GM21528 (cell line): Measurements from ENCODE around the gene CAPN11.

Experiments
- ATAC-seq: cut with Tn5 transposase; IDR thresholded peaks from one replicate; pipeline ENCODE4 v1.9.1; 2021; ENCODE audit warnings: mild to moderate bottlenecking, moderate library complexity; ENCODE audit not compliant: unreplicated experiment, low FRiP score

The CAPN11 gene

DNA sequence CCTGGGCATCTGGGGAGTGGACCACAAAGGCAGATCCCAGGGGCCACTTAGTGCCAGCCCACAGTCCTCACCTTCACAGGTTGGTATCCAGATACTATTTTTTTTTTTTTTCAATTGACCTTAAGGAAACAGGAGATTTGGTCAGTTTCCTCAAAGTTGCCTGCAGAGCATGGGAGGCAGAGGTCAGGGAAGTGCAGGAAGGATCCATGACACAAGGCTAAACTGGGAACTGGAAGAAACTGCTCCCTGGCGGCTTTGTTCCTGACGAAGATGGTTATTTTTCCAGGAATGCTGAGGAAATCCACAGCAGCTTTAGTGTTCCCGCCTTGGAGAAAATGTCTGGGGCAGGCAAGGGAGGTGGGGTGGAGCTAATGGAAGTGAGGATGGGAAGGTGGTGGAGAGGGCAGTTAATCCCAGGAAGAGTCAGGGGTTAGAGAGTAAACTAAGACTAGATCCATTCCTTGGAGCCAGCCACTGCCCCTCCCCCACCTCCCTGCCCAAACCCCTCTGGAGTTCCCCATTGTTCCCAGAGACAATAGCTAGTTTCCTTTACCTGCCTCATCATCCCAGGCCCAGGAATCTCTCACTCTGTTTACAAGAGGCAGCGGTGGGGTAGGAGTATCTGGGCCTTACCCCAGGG, 43.8 kb downstream of the CAPN11 start:
- no peak for ATAC-seq

DNA sequence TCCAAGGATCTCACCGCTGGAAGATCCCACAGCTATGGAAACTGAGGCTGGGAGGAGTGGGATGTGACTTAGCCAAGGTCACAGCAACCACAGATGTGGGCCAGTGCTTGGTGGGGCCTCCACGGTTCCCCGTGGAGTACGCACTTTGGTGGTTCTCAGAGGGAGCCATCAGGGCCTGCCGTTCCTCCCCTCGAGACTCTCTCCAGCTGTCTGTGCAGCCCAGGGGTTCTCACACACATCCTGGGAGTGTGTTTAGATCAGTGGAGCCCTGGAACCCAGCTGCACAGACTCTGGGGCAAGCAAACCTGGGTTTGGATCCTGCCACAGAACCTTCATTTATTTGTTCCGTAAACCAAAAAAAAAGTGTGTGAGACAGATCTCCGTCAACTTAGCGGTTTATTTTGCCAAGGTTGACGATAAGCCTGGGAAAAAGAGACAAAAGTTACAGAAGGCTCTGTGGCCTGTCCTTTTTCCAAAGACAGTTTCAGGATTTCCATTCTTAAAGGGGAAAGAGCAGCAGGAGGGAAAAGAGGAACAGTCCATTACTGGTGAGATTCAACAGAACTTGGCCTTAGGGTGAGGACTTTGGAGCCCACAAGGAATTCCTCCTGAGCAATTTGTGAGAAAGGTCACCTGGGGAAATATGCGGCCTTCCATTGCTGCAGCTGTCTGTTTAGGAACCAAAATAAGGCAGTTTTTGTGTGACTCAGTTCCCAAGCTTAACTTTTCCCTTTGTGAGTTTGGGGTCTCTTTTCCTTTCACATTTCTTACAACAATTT, 44.5 kb downstream of the CAPN11 start:
- ATAC-seq: no peak

- no peak for ATAC-seq
Observed at GRCh38 chr6:44203955-44204354, 45.3 kb downstream of the CAPN11 start.

DNA sequence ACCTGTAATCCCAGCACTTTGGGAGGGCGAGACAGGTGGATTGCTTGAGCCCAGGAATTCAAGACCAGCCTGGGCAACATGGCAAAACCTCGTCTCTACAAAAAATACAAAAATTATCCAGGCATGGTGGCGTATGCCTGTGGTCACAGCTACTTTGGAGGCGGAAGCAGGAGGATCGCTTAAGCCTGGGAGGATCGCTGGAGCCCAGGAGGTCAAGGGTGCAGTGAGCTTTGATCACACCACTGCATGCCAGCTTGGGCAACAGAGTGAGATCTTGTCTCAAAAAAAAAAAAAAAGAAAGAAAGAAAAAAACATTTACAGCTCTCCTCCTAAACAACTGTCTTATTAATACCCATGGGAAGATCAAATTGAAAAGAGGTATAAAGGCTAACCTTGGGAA, 49.3 kb downstream of the CAPN11 start:
- ATAC-seq: no peak

GRCh38 chr6:44211284-44211683, 52.7 kb downstream of the CAPN11 start:
- no peak for ATAC-seq

- no peak for ATAC-seq
Observed at GRCh38 chr6:44214307-44214706, 55.7 kb downstream of the CAPN11 start.

DNA sequence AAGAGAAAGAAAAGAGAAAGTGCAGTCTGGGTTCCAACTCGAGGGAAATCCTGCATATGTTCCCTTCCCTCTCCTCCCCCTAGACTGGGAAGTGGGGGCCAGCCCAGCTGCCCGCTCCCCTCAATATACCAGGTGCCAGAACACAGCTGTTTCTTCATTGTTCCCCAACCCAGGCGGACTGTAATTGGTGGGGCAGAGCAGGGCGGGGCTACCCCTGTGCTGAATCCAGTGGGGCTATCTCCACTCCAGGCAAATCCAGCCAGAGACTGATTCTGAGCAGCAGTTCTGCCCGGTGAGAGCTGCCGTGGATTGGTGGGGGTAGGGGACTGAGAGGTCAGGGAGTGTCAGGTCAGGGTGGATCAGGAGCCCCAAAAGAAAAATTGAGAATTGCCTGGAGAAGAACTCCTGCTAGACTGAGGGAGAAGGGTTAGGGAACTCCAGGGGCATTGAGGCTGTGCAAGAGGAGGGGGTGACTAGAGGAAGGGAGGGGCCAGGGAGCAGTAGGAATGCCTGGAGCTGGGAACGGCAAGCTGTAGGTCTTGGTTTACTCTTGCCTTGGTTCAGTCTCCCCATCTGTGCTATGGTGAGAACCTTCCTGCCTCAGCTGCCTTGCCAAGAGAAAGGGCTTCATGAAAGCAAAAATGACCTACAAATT, 58.2 kb downstream of the CAPN11 start, which contains the start of gene MYMX:
Gene MYMX (plus strand): TSS at position 250 of the 655 bp plus-strand sequence. CDS start 546 bp downstream, outside the sequence.
- no peak for ATAC-seq

GRCh38 chr6:44217332-44218143, 58.9 kb downstream of the CAPN11 start:
- ATAC-seq: no peak

- peak; percentile 42 for ATAC-seq
Observed at GRCh38 chr6:44219053-44219814, 60.6 kb downstream of the CAPN11 start.

DNA sequence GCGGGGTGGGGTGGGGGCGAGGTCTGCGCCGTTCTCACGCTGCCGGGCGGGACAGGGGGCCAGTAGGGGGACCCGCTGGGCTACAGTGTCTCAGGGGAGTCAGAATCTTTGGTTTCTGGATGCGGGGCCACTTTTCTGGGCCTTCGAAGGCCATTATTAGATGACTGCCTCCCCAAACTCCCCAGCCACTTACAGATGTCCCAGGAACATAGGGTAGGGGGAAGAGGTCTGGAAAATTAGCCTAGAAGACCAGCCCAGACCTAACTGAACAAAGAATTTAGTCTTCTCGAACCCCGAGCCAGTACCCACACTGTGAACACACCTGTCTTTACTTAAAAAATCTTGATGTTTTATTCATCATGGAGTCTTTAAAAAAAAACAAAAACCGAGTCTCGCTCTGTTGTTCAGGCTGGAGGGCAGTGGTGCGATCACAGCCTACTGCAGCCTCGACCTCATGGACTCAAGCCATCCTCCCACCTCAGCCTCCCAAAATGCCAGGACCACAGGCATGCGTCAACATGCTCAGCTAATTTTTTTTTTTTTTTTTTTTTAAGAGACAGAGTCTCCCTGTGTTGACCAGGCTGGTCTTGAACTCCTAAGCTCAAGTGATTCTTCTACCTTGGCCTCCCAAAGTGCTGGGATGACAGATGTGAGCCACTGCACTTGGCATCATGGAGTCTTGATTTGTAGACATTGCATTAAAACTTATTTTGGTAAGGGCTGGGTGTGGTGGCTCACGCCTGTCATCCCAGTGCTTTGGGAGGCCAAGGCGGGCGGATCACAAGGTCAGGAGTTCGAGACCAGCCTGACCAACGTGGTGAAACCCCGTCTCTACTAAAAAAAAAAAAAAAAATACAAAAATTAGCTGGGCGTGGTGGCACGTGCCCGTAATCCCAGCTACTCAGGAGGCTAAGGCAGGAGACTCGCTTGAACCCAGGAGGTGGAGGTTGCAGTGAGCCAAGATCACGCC, 61.5 kb downstream of the CAPN11 start:
- no peak for ATAC-seq

GRCh38 chr6:44220913-44221290, 62.3 kb downstream of the CAPN11 start:
- no peak for ATAC-seq

GRCh38 chr6:44221291-44221960, 62.8 kb downstream of the CAPN11 start:
- ATAC-seq: no peak

DNA sequence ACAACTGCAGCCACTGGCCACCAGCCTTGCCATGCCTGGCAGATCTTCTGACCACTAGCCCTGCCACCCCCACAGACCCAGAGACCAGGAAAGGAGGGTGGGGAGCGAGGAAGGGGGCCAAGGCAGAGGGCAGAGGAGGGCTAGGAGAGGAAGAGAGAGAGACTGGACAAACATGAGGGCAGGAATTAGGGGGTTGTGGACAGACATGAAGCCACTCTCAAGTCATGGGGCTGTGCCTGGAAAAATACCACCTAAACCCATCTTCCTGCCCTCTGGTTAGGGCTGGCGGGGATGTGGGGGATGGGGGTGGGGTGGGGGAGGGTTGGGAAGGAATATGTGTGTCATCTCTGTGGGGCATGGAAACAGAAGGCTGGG, 63.3 kb downstream of the CAPN11 start:
- no peak for ATAC-seq

GRCh38 chr6:44222486-44223318, 64.1 kb downstream of the CAPN11 start:
- peak; percentile 3 for ATAC-seq

- ATAC-seq: peak; percentile 46
Observed at GRCh38 chr6:44223319-44224028, 64.9 kb downstream of the CAPN11 start, which contains the start of gene SLC29A1. Gene SLC29A1 (plus strand): TSS chr6:44223595. CDS start chr6:44227314, 3,719 bp downstream.

DNA sequence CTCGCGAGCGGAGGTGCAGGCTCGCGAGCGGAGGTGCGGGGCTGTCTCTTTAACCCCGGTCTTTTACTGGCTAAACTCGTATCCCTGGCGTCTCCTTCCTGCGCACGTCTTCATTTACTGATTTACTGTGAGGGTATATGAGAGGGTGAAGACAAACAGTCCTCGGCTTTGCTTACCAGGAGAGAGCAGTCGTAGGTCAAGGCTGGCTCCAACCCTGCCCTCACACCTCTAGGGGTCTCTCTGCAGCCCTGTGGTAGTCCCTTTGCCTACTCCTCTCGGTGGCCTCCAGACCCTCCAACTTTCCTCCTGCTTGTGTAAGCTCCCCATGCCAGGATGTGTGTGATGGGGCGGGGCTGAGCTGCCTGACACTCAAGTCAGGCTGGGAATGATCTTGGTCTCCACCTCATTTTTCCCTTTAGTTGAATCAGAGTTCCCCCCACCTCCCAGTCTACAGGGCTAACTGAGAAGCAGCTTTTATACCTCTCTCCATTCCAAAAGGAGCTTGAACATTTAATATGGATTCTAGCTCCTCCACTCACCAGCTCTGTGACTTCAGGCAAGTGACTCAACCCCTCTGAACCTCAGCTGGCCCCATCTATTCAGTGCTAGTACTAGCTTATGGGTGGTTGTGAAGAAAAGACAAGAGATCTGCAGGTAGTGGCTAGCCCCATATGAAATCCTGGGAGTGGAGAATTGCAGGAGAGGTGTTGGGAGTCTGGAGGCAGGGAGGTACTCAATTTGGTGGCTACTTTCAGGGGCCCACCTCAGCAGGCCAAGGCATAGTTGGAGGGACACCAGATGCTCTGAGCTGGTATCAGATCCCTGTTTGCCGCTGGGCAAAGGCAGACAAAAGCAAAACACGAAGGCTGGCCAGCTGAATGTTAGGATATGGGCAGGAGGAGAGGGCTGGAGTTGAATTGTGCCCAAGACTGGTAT, 65.7 kb downstream of the CAPN11 start:
- no peak for ATAC-seq
